ENCODE data around the gene KLHL17. TPM values are rescaled to one million over a fixed set of nuclear protein-coding genes. Genes with fewer than 3 reads are reported as not detected.

Gene KLHL17
- total RNA-seq, 1 experiment from 2014 or later: 41.4 TPM

DNA sequence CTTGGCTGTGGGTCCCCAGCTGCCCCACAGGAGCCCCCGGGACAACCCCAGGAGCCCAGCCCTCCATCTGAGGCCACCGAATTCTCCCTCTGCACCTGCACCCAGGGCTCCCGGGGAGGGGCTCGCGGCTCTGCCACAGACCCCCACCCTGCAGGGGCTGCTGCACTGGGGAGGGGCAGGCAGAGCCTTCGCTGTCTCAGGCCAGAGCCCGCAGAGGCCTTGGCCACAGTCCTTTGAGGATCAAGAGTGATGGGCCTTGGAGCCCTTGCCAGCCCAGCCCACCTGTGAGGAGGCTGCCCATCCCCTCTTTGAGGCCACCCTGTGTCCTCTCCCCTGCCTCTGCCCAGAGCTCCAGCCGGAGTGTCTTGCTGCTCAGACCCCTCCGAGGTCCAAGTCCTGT lies 15.0 kb downstream of the KLHL17 start:
- Histone ChIP-seq H3K23ac (ENCODE audit: insufficient read length, low read depth, low read length) (no peak overlapping the region), H3K79me2 (ENCODE audit: insufficient read depth, low read length) (no peaks in the 10 kb centered on the region), H3K56ac (ENCODE audit: insufficient read length, low read depth, low read length) (no peak overlapping the region), H3K9ac (ENCODE audit: extremely low read depth, insufficient read length, low read length) (no peak overlapping the region), H2AFZ (ENCODE audit: low read length) (no peak overlapping the region), H3K18ac (ENCODE audit: insufficient read length, low read depth, low read length) (no peak overlapping the region), H2BK5ac (ENCODE audit: insufficient read length, low read length) (no peak overlapping the region), H4K20me1 (ENCODE audit: control insufficient read depth, insufficient read depth, insufficient read length) (no peaks in the 10 kb centered on the region), H3K14ac (ENCODE audit: insufficient read depth, low read length) (no peak overlapping the region), H2AK5ac (ENCODE audit: insufficient read length, low read length) (no peak overlapping the region), H2BK120ac (ENCODE audit: low read depth, low read length, poor library complexity, severe bottlenecking) (no peak overlapping the region), H3K23me2 (ENCODE audit: insufficient read length, low read depth, low read length, poor library complexity, severe bottlenecking) (no peaks in the 10 kb centered on the region), H3T11ph (ENCODE audit: low read length) (no peak overlapping the region), H2BK15ac (ENCODE audit: low read depth, low read length) (no peak overlapping the region), H3K4me1 (ENCODE audit: insufficient read depth, low read length) (no peaks in the 10 kb centered on the region), H2BK12ac (ENCODE audit: insufficient read length, low read depth, low read length) (no peak overlapping the region), H4K5ac (ENCODE audit: insufficient read length, low read depth, low read length) (no peak overlapping the region), H2BK20ac (ENCODE audit: low read depth, low read length, poor library complexity, severe bottlenecking) (no peak overlapping the region), H3K4me2 (ENCODE audit: insufficient read depth, insufficient read length, low read length) (no peak overlapping the region), H3K27ac (ENCODE audit: insufficient read length, low read depth, low read length) (no peak overlapping the region), H4K8ac (replicated peaks; ENCODE audit: insufficient read length, low read depth, low read length) (no peak overlapping the region), H3K79me1 (ENCODE audit: insufficient read depth, low read depth, low read length, poor library complexity, severe bottlenecking) (no peaks in the 10 kb centered on the region), H3K9me3 (ENCODE audit: control insufficient read depth, low read depth, low read length) (no peaks in the 10 kb centered on the region), H3K27me3 (ENCODE audit: insufficient read depth, low read length) (no peaks in the 10 kb centered on the region; the same call in 1 of the 2 replicates), H3K4ac (ENCODE audit: low read depth, low read length) (no peak overlapping the region), H4K91ac (ENCODE audit: insufficient read length, low read depth, low read length) (no peak overlapping the region)
- Mint-ChIP-seq H3K36me3 (ENCODE audit: insufficient read depth in 1 of 3, low read depth in 3 of 3) (peaks cover 0 to 6% (median 4%) of the 10 kb centered on the region in 3 experiments; a peak in 4 of 7 replicates), H3K4me3 (peak overlapping the region in 1 of 2 experiments; percentile 26; a peak in 1 of 5 replicates), H3K27ac (no peak overlapping the region), H3K9me3 (peaks cover 4 to 6% of the 10 kb centered on the region in 2 experiments), H3K4me1 (peaks cover 5 to 9% of the 10 kb centered on the region in 2 experiments; a peak in 3 of 4 replicates), H3K27me3 (ENCODE audit: low read depth) (peaks cover 47% of the 10 kb centered on the region)
- WGBS (ENCODE audit: extremely low coverage, insufficient read length, low lambda C conversion rate): no CpG with 5 or more reads among the region's 9 CpGs
- TF ChIP-seq, protein P1, sequence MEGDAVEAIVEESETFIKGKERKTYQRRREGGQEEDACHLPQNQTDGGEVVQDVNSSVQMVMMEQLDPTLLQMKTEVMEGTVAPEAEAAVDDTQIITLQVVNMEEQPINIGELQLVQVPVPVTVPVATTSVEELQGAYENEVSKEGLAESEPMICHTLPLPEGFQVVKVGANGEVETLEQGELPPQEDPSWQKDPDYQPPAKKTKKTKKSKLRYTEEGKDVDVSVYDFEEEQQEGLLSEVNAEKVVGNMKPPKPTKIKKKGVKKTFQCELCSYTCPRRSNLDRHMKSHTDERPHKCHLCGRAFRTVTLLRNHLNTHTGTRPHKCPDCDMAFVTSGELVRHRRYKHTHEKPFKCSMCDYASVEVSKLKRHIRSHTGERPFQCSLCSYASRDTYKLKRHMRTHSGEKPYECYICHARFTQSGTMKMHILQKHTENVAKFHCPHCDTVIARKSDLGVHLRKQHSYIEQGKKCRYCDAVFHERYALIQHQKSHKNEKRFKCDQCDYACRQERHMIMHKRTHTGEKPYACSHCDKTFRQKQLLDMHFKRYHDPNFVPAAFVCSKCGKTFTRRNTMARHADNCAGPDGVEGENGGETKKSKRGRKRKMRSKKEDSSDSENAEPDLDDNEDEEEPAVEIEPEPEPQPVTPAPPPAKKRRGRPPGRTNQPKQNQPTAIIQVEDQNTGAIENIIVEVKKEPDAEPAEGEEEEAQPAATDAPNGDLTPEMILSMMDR (conservative IDR thresholded peaks at IDR 0.05): no peak
- DNase-seq: no peak

All from H9 (cell line).